ENCODE measurements around the gene FEM1A. TPM values are rescaled to one million over a fixed set of nuclear protein-coding genes. Genes with fewer than 3 reads are reported as not detected.
"Not testable (repeated sequence)": the region's sequence is repeated elsewhere in the genome, so short reads cannot be mapped to it uniquely, and the experiment has no call there.

Gene FEM1A
- total and polyA plus RNA-seq, 8 donors: 1.7 to 14.2 (median 2.2) TPM

GRCh38 chr19:4843647-4843965, 52.1 kb downstream of the FEM1A start:
- Histone ChIP-seq H3K27me3 (no peaks in the 10 kb centered on the region), H3K4me1 (peaks cover 0 to 11% of the 10 kb centered on the region in 2 donors), H3K4me3 (no peak overlapping the region), H3K27ac (no peak overlapping the region), H3K9me3 (no peaks in the 10 kb centered on the region), H3K36me3 (peaks cover 0 to 99% of the 10 kb centered on the region in 2 donors)
- intact Hi-C loops (cut with DNase I): no loop called here
- no peak for ATAC-seq
- no peak for DNase-seq
- TF ChIP-seq CTCF (IDR thresholded peaks at IDR 0.05): no peak

GRCh38 chr19:4844348-4845179, 53.0 kb downstream of the FEM1A start:
- no peak for DNase-seq
- H3K27me3 ChIP-seq: no peaks in the 10 kb centered on the region
- peaks cover 0 to 11% of the 10 kb centered on the region in 2 donors for H3K4me1 ChIP-seq
- intact Hi-C loops (cut with DNase I): no loop called here
- H3K9me3 ChIP-seq: no peaks in the 10 kb centered on the region
- no peak for ATAC-seq
- H3K4me3 ChIP-seq: no peak overlapping the region
- peaks cover 0 to 99% of the 10 kb centered on the region in 2 donors for H3K36me3 ChIP-seq
- TF ChIP-seq CTCF (IDR thresholded peaks at IDR 0.05): no peak
- H3K27ac ChIP-seq: no peak overlapping the region

GRCh38 chr19:4845975-4846374, 54.4 kb downstream of the FEM1A start:
- H3K9me3 ChIP-seq; ATAC-seq; H3K4me3 ChIP-seq; H3K27ac ChIP-seq; intact Hi-C loops (cut with DNase I); DNase-seq; H3K27me3 ChIP-seq; H3K4me1 ChIP-seq: not testable (repeated sequence)
- peaks cover 0 to 99% of the 10 kb centered on the region in 2 donors for H3K36me3 ChIP-seq

- Histone ChIP-seq H3K36me3 (peaks cover 0 to 100% of the 10 kb centered on the region in 2 donors), H3K4me3 (no peak overlapping the region), H3K4me1 (no peaks in the 10 kb centered on the region), H3K27ac (no peak overlapping the region), H3K27me3 (no peaks in the 10 kb centered on the region), H3K9me3 (no peaks in the 10 kb centered on the region)
- ATAC-seq: no peak
- intact Hi-C loops (cut with DNase I): no loop called here
- DNase-seq: no peak
- no peak for TF ChIP-seq CTCF (IDR thresholded peaks at IDR 0.05)
Measured at GRCh38 chr19:4847190-4847973, 55.8 kb downstream of the FEM1A start.

GRCh38 chr19:4849019-4849418, 57.5 kb downstream of the FEM1A start:
- no peak for DNase-seq
- Histone ChIP-seq H3K27me3 (no peaks in the 10 kb centered on the region), H3K4me1 (no peaks in the 10 kb centered on the region), H3K36me3 (peaks cover 0 to 100% of the 10 kb centered on the region in 2 donors), H3K9me3 (no peaks in the 10 kb centered on the region), H3K4me3 (no peak overlapping the region), H3K27ac (no peak overlapping the region)
- no peak for ATAC-seq
- intact Hi-C loops (cut with DNase I): no loop called here
- TF ChIP-seq CTCF (IDR thresholded peaks at IDR 0.05): no peak

Small RNAs within 50 kb of the gene (microRNA-seq; reads per million reads assigned to microRNA genes)
- gene MIR7-3: 0 to 0.14 reads per million in 2 donors

Other genes with a start within 250 kb of the FEM1A start
- 10 to 100 TPM in 1 of 2 donors, 1 to 10 TPM in 1; 4.8 to 24.7 TPM for gene SEMA6B, start 232.1 kb upstream of the FEM1A start, total RNA-seq
- 1 to 10 TPM; 2.1 to 4.0 (median 2.9) TPM for gene SEMA6B, start 232.1 kb upstream of the FEM1A start, polyA plus RNA-seq (ENCODE audit: insufficient read length in 6 of 6)
- gene TNFAIP8L1, start 152.2 kb upstream of the FEM1A start, total RNA-seq: 1 to 10 TPM; 5.9 to 8.6 TPM
- gene TNFAIP8L1, start 152.2 kb upstream of the FEM1A start, polyA plus RNA-seq (ENCODE audit: insufficient read length in 6 of 6): 10 to 100 TPM; 14.1 to 17.9 (median 16.9) TPM
- gene MYDGF, start 121.4 kb upstream of the FEM1A start, total RNA-seq: 100 to 1,000 TPM in 1 of 2 donors, 10 to 100 TPM in 1; 98.2 to 156 TPM
- 10 to 100 TPM; 70.0 to 88.3 (median 81.5) TPM for gene MYDGF, start 121.4 kb upstream of the FEM1A start, polyA plus RNA-seq (ENCODE audit: insufficient read length in 6 of 6)
- gene DPP9, start 67.9 kb upstream of the FEM1A start, total RNA-seq: 10 to 100 TPM; 79.7 to 95.5 TPM
- gene DPP9, start 67.9 kb upstream of the FEM1A start, polyA plus RNA-seq (ENCODE audit: insufficient read length in 6 of 6): 10 to 100 TPM; 25.2 to 35.8 (median 27.4) TPM
- 10 to 100 TPM; 14.6 TPM for gene TICAM1, start 40.0 kb downstream of the FEM1A start, total RNA-seq
- 1 to 10 TPM; 5.6 to 7.7 (median 6.8) TPM for gene TICAM1, start 40.0 kb downstream of the FEM1A start, polyA plus RNA-seq (ENCODE audit: insufficient read length in 6 of 6)
- gene PLIN3, start 75.9 kb downstream of the FEM1A start, total RNA-seq: 10 to 100 TPM; 51.4 to 71.7 TPM
- gene PLIN3, start 75.9 kb downstream of the FEM1A start, polyA plus RNA-seq (ENCODE audit: insufficient read length in 6 of 6): 10 to 100 TPM; 37.9 to 50.2 (median 45.0) TPM
- under 1 TPM; 0.35 to 0.81 TPM for gene ARRDC5, start 111.2 kb downstream of the FEM1A start, total RNA-seq
- under 1 TPM in 2 of 6 donors, not detected in 4; 0.08 to 0.09 TPM for gene ARRDC5, start 111.2 kb downstream of the FEM1A start, polyA plus RNA-seq (ENCODE audit: insufficient read length in 6 of 6)
- 10 to 100 TPM; 14.2 to 20.5 TPM for gene UHRF1, start 117.8 kb downstream of the FEM1A start, total RNA-seq
- 10 to 100 TPM; 18.4 to 30.2 (median 23.6) TPM for gene UHRF1, start 117.8 kb downstream of the FEM1A start, polyA plus RNA-seq (ENCODE audit: insufficient read length in 6 of 6)
- 10 to 100 TPM; 35.5 to 42.1 TPM for gene KDM4B, start 177.4 kb downstream of the FEM1A start, total RNA-seq
- 10 to 100 TPM; 24.6 to 37.1 (median 28.2) TPM for gene KDM4B, start 177.4 kb downstream of the FEM1A start, polyA plus RNA-seq (ENCODE audit: insufficient read length in 6 of 6)

All from left lung (tissue), 10 donors.